Caco-2 (cell line): Measurements from ENCODE around the gene DNLZ. TPM values are rescaled to one million over a fixed set of nuclear protein-coding genes. Genes with fewer than 3 reads are reported as not detected.

Experiments used
- BruUV-seq: library from RNA; stranded (reverse); fragments of 400-500 nt; replicated peaks from 2 replicates; lab custom pipeline; 2021; lab: Mats Ljungman, UMichigan
- CTCF ChIA-PET: fragments of 300-600 bp; sonication (Branson Sonifier 250); formaldehyde crosslinking; loops from one replicate; lab custom pipeline; 2022; ENCODE audit warnings: antibody characterized with exemption; lab: Charles Lee
- POLR2A ChIA-PET: fragments of 300-600 bp; sonication (Branson Sonifier 250); formaldehyde crosslinking; loops from one replicate; lab custom pipeline; 2022; ENCODE audit warnings: antibody characterized with exemption; lab: Charles Lee
- DNase-seq, 2 experiments: peaks; one replicate each; pipeline versions ENCODE4 v3.0.0 to v3.0.0-alpha.2; 2020 to 2022
- H3K27me3 ChIP-seq: replicated peaks from 2 replicates; pipeline ENCODE4 v1.6.0; 2011; ENCODE audit warnings: low read length; ENCODE audit not compliant: control insufficient read depth, insufficient read depth
- H3K36me3 ChIP-seq: 2 replicates; pipeline ENCODE4 v1.5.1; 2011; ENCODE audit warnings: low read length; ENCODE audit not compliant: control insufficient read depth, insufficient read depth
- H3K4me1 ChIP-seq: fragments of 250-450 bp; sonication (Bioruptor Pico); 2 replicates; pipeline ENCODE4 v1.5.1; 2020; ENCODE audit warnings: mild to moderate bottlenecking
- H3K4me3 ChIP-seq: 2 replicates; pipeline ENCODE4 v1.5.1; 2011; ENCODE audit warnings: low read depth, mild to moderate bottlenecking, control low read depth, low read length
- H3K9me3 ChIP-seq: fragments of 250-450 bp; sonication (Bioruptor Pico); 2 replicates; pipeline ENCODE4 v1.5.1; 2020; ENCODE audit warnings: mild to moderate bottlenecking, moderate library complexity
- H3K27ac Mint-ChIP-seq: one replicate; pipeline ENCODE4 v1.8.0; 2022; ENCODE audit warnings: mixed read lengths; ENCODE audit not compliant: unreplicated experiment
- H3K27me3 Mint-ChIP-seq: one replicate; pipeline ENCODE4 v1.8.0; 2022; ENCODE audit warnings: mixed read lengths; ENCODE audit not compliant: insufficient read depth, unreplicated experiment
- H3K36me3 Mint-ChIP-seq: one replicate; pipeline ENCODE4 v1.8.0; 2022; ENCODE audit warnings: mild to moderate bottlenecking, mixed read lengths; ENCODE audit not compliant: insufficient read depth, unreplicated experiment
- H3K4me1 Mint-ChIP-seq: one replicate; pipeline ENCODE4 v1.8.0; 2022; ENCODE audit warnings: low read depth, mixed read lengths; ENCODE audit not compliant: unreplicated experiment
- H3K4me3 Mint-ChIP-seq: one replicate; pipeline ENCODE4 v1.8.0; 2022; ENCODE audit warnings: mild to moderate bottlenecking, moderate library complexity, mixed read lengths; ENCODE audit not compliant: unreplicated experiment
- H3K9me3 Mint-ChIP-seq: one replicate; pipeline ENCODE4 v1.8.0; 2022; ENCODE audit warnings: mixed read lengths; ENCODE audit not compliant: unreplicated experiment
- intact Hi-C: fragments of 100-400 bp; cut with micrococcal nuclease; formaldehyde crosslinking; loops from one replicate; pipeline ENCODE4 v1.10.0; 2022; ENCODE audit not compliant: unreplicated experiment
- total RNA-seq: library from RNA; stranded (reverse); gene quantifications from 2 replicates; pipeline ENCODE4 v1.2.3, GENCODE V29; 2022
- TF ChIP-seq, protein P1 (sequence below), 2 experiments: fragments of 200-600 bp in 1 of 2; IDR thresholded peaks; 1 replicate in 1 of 2; 2 replicates in 1 of 2; pipeline versions ENCODE4 v1.5.1 to v1.8.0; 2011 to 2022; ENCODE audit warnings: antibody characterized with exemption in 1 of 2, control low read depth in 1 of 2, inconsistent platforms in 1 of 2, low read depth in 1 of 2, low read length in 1 of 2, mild to moderate bottlenecking in 1 of 2, moderate library complexity in 1 of 2; ENCODE audit not compliant: insufficient read depth in 1 of 2, severe bottlenecking in 1 of 2, unreplicated experiment in 1 of 2

The DNLZ gene
- total RNA-seq, 1 experiment from 2014 or later: 29.1 TPM

- no peaks in the 10 kb centered on the region for H3K4me1 Mint-ChIP-seq
- H3K27me3 ChIP-seq: no peaks in the 10 kb centered on the region
- ChIA-PET CTCF (no interaction called here), POLR2A (no interaction called here)
- H3K4me1 ChIP-seq: peaks cover 20% of the 10 kb centered on the region
- H3K9me3 ChIP-seq: no peaks in the 10 kb centered on the region
- TF ChIP-seq, protein P1, sequence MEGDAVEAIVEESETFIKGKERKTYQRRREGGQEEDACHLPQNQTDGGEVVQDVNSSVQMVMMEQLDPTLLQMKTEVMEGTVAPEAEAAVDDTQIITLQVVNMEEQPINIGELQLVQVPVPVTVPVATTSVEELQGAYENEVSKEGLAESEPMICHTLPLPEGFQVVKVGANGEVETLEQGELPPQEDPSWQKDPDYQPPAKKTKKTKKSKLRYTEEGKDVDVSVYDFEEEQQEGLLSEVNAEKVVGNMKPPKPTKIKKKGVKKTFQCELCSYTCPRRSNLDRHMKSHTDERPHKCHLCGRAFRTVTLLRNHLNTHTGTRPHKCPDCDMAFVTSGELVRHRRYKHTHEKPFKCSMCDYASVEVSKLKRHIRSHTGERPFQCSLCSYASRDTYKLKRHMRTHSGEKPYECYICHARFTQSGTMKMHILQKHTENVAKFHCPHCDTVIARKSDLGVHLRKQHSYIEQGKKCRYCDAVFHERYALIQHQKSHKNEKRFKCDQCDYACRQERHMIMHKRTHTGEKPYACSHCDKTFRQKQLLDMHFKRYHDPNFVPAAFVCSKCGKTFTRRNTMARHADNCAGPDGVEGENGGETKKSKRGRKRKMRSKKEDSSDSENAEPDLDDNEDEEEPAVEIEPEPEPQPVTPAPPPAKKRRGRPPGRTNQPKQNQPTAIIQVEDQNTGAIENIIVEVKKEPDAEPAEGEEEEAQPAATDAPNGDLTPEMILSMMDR (IDR thresholded peaks at IDR 0.05; ENCODE audit: insufficient read depth in 1 of 2, low read depth in 1 of 2, low read length in 1 of 2, severe bottlenecking in 1 of 2, unreplicated experiment in 1 of 2): no peak
- BruUV-seq: no TSS peak
- peaks cover 42% of the 10 kb centered on the region for H3K36me3 Mint-ChIP-seq
- no peak overlapping the region for H3K4me3 ChIP-seq
- H3K36me3 ChIP-seq: no peaks in the 10 kb centered on the region
- no peaks in the 10 kb centered on the region for H3K27me3 Mint-ChIP-seq
- intact Hi-C loops: no loop called here
- no peak overlapping the region for H3K4me3 Mint-ChIP-seq
- no peaks in the 10 kb centered on the region for H3K9me3 Mint-ChIP-seq
- no peak for DNase-seq
- no peak overlapping the region for H3K27ac Mint-ChIP-seq
Observed at GRCh38 chr9:136343884-136344269, 19.7 kb downstream of the DNLZ start.

GRCh38 chr9:136343121-136343883, 20.2 kb downstream of the DNLZ start:
- no TSS peak for BruUV-seq
- TF ChIP-seq, protein P1 (IDR thresholded peaks at IDR 0.05; ENCODE audit: insufficient read depth in 1 of 2, low read depth in 1 of 2, low read length in 1 of 2, severe bottlenecking in 1 of 2, unreplicated experiment in 1 of 2): no peak
- ChIA-PET CTCF (no interaction called here), POLR2A (no interaction called here)
- Mint-ChIP-seq H3K36me3 (peaks cover 38% of the 10 kb centered on the region), H3K9me3 (no peaks in the 10 kb centered on the region), H3K27me3 (no peaks in the 10 kb centered on the region), H3K27ac (no peak overlapping the region), H3K4me3 (no peak overlapping the region), H3K4me1 (no peaks in the 10 kb centered on the region)
- intact Hi-C loops: no loop called here
- Histone ChIP-seq H3K4me1 (peaks cover 20% of the 10 kb centered on the region), H3K36me3 (no peaks in the 10 kb centered on the region), H3K4me3 (no peak overlapping the region), H3K27me3 (no peaks in the 10 kb centered on the region), H3K9me3 (no peaks in the 10 kb centered on the region)
- DNase-seq: no peak

- no TSS peak for BruUV-seq
Observed at GRCh38 chr9:136342181-136343120, 21.1 kb downstream of the DNLZ start.

More at GRCh38 chr9:136342181-136343120, 21.1 kb downstream of the DNLZ start:
- intact Hi-C loops: no loop called here
- Histone ChIP-seq H3K27me3 (no peaks in the 10 kb centered on the region), H3K36me3 (no peaks in the 10 kb centered on the region; the same call in 1 of the 2 replicates), H3K9me3 (no peaks in the 10 kb centered on the region), H3K4me1 (peaks cover 20% of the 10 kb centered on the region), H3K4me3 (no peak overlapping the region)
- H3K9me3 Mint-ChIP-seq: no peaks in the 10 kb centered on the region
- TF ChIP-seq, protein P1 (IDR thresholded peaks at IDR 0.05; ENCODE audit: insufficient read depth in 1 of 2, low read depth in 1 of 2, low read length in 1 of 2, severe bottlenecking in 1 of 2, unreplicated experiment in 1 of 2): no peak
- H3K27ac Mint-ChIP-seq: no peak overlapping the region
- no peak overlapping the region for H3K4me3 Mint-ChIP-seq
- ChIA-PET POLR2A (no interaction called here), CTCF (no interaction called here)
- H3K27me3 Mint-ChIP-seq: no peaks in the 10 kb centered on the region
- DNase-seq: no peak
- no peaks in the 10 kb centered on the region for H3K4me1 Mint-ChIP-seq
- H3K36me3 Mint-ChIP-seq: peaks cover 32% of the 10 kb centered on the region
